Cardiac fibroblast (primary cell): ENCODE results near the gene CARD14.

Experiments
- DNase-seq, 2 donors: peaks; one replicate each; pipeline versions ENCODE4 v3.0.0 to v3.0.0-alpha.2; 2010; ENCODE audit warnings: low read depth in 2 of 2
- H3K4me3 ChIP-seq, 2 donors: replicated peaks in 1 of 2; 1 replicate in 1 of 2; 2 replicates in 1 of 2; pipeline ENCODE4 v1.5.1; 2011; ENCODE audit warnings: low read depth in 2 of 2, low read length in 2 of 2, mild to moderate bottlenecking in 2 of 2, moderate library complexity in 1 of 2
- TF ChIP-seq, protein P1 (sequence below): IDR thresholded peaks from one replicate; pipeline ENCODE4 v1.5.1; 2011; ENCODE audit warnings: low read depth, mild to moderate bottlenecking, low read length, inconsistent platforms

The CARD14 gene

DNA sequence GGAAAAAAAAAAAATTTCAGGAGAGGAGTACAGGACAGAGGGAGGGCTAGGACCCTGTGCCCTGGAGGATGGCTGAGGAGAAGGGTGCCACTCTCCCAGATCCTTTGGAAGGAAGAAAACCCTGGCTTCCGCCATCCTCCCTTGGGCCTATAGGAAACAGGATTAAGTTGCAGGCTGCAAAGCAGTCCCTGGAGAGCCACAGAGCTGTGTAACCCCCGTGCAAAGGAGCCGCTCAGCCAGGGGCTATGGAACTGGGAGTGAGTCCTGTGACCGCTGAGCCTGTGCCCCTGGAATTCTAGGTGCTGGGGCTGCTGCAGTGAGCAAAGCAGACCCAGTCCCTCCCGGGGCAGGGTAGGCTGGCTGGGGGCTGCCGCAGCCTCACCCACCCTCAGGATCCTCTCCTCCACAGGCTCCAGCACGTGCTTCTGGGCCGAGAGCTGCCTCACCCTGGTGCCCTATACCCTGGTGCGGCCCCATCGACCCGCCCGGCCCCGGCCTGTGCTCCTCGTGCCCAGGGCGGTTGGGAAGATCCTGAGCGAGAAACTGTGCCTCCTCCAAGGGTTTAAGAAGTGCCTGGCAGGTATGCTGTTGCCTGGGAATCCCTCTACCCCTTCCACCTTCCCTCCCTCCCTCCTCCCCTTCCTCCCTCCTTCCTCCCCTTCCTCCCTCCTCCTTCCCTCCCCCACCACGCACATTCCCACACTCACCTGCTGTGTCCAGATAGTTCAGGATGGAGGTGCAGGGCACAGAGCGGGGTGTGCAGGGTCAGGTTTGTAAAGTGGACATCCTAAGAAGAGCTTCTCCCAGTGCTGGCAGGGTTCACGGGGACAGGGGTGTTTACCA is 35.0 kb downstream of the CARD14 start:
- no peak overlapping the region for H3K4me3 ChIP-seq
- TF ChIP-seq, protein P1, sequence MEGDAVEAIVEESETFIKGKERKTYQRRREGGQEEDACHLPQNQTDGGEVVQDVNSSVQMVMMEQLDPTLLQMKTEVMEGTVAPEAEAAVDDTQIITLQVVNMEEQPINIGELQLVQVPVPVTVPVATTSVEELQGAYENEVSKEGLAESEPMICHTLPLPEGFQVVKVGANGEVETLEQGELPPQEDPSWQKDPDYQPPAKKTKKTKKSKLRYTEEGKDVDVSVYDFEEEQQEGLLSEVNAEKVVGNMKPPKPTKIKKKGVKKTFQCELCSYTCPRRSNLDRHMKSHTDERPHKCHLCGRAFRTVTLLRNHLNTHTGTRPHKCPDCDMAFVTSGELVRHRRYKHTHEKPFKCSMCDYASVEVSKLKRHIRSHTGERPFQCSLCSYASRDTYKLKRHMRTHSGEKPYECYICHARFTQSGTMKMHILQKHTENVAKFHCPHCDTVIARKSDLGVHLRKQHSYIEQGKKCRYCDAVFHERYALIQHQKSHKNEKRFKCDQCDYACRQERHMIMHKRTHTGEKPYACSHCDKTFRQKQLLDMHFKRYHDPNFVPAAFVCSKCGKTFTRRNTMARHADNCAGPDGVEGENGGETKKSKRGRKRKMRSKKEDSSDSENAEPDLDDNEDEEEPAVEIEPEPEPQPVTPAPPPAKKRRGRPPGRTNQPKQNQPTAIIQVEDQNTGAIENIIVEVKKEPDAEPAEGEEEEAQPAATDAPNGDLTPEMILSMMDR = no peak
- no peak for DNase-seq

GRCh38 chr17:80205811-80206210 is 36.0 kb downstream of the CARD14 start:
- TF ChIP-seq, protein P1 = no peak
- no peak overlapping the region for H3K4me3 ChIP-seq
- DNase-seq = no peak

DNA sequence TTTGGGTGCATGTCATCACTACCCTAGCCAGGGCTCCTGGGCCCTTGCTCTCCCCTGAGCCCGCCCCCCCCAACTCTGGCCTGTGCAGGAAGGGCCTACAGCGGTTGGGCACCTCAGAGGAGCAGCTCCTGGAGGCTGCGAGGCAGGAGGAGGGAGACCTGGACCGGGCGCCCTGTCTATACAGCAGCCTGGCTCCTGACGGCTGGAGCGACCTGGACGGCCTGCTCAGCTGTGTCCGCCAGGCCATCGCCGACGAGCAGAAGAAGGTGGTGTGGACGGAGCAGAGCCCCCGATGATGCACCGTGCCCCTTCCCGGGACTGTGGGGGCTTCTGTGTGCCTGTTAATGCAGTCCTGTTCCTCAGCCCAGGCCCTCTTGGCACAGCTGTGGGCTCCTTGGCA is 38.2 kb downstream of the CARD14 start:
- DNase-seq = no peak
- TF ChIP-seq, protein P1 = no peak
- no peak overlapping the region for H3K4me3 ChIP-seq

GRCh38 chr17:80209765-80210164 is 39.9 kb downstream of the CARD14 start:
- TF ChIP-seq, protein P1 = no peak
- no peak for DNase-seq
- H3K4me3 ChIP-seq = no peak overlapping the region

DNA sequence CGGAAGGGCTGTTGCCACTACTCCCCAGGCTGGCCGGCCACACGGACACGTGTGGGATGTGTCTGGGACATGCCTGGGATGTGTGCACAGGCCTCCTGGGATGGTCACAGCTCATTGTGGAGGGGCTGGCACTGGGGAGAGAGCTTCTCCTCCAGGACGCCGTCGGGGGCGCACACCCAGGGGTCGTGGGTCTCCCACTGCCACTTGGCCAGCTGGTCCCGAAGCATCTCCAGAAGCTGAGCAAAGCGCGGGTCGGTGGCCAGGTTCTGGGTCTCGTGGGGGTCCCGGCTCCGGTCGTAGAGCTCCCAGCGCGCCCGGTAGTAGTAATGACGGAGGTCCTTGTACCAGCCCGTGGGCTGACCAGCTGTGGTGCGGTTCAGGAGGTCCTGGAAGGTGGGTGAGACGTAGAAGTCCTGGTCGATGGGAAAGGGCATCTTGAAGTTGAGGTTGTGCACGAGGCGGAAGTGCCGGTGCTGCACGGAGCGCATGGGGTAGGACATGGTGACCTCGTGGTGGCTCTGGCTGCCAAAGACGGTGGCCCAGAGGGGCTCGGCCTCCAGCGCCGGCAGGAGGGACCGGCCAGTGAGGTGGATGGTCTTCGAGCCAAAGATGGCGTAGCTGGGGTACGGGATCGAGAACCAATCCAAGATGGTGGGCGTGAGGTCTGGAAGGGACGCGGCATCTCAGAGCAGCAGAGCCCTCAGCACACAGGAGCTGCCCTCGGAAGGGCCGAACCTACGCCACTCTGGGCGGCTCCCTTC is 40.7 kb downstream of the CARD14 start:
- no peak for DNase-seq
- no peak overlapping the region for H3K4me3 ChIP-seq
- TF ChIP-seq, protein P1 = no peak

DNA sequence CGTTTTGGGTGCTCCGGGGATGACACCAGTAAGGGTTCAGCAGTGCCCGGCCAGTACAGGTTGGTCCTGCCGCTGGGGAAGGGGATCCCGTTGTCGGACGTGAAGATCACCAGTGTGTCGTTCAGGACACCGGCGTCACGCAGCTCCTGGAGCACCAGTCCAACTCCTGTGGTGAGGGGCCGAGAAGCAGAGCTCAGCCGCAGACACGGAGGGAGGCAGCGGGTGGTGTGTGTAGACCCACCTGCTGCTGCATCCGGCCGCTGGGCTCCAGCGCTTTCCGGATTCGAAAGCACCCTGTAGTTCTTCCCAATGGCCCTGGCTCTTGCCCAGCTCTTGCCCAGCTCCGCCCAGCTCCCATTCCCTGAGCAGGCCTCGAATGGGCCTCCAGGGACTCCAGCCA is 42.3 kb downstream of the CARD14 start:
- no peak for DNase-seq
- H3K4me3 ChIP-seq = no peak overlapping the region
- TF ChIP-seq, protein P1 = no peak
